Neural cell (in vitro differentiated cells): Measurements from ENCODE around the gene PKHD1. TPM values are rescaled to one million over a fixed set of nuclear protein-coding genes. Genes with fewer than 3 reads are reported as not detected.

Source experiments
- H2AFZ ChIP-seq: fragments of 200-600, 300-800 bp; sonication (generic), shearing (Covaris generic); 2 replicates; pipeline ENCODE4 v1.6.0; 2014; ENCODE audit warnings: low read depth, mild to moderate bottlenecking, antibody characterized with exemption, low read length, moderate library complexity
- H3F3A ChIP-seq: fragments of 200-600 bp; shearing (Covaris generic); 2 replicates; pipeline ENCODE4 v1.6.1; 2016; ENCODE audit warnings: mild to moderate bottlenecking, moderate library complexity, mixed read lengths, antibody characterized with exemption, low read length; ENCODE audit not compliant: insufficient read depth, poor library complexity, severe bottlenecking
- H3K27ac ChIP-seq: fragments of 200-600, 300-800 bp; sonication (generic), shearing (Covaris generic); 2 replicates; pipeline ENCODE4 v1.5.1; 2014; ENCODE audit warnings: mild to moderate bottlenecking, low read length, moderate library complexity
- H3K27me3 ChIP-seq: fragments of 300-800, 200-600 bp; sonication (generic), shearing (Covaris generic); 2 replicates; pipeline ENCODE4 v1.6.0; 2014; ENCODE audit warnings: mild to moderate bottlenecking, low read depth, low read length, moderate library complexity; ENCODE audit not compliant: insufficient read depth
- H3K36me3 ChIP-seq: fragments of 300-800, 200-600 bp; sonication (generic), shearing (Covaris generic); 2 replicates; pipeline ENCODE4 v1.5.1; 2014; ENCODE audit warnings: mild to moderate bottlenecking, antibody characterized with exemption, low read length, moderate library complexity; ENCODE audit not compliant: insufficient read depth
- H3K4me2 ChIP-seq: fragments of 300-800, 200-600 bp; sonication (generic), shearing (Covaris generic); 2 replicates; pipeline ENCODE4 v1.6.0; 2014; ENCODE audit warnings: mild to moderate bottlenecking, low read length
- H3K4me3 ChIP-seq: fragments of 300-800, 200-600 bp; sonication (generic), shearing (Covaris generic); 2 replicates; pipeline ENCODE4 v1.5.1; 2014; ENCODE audit warnings: mild to moderate bottlenecking, low read length, moderate library complexity
- H3K79me2 ChIP-seq: fragments of 200-600 bp; shearing (Covaris generic); replicated peaks from 2 replicates; pipeline ENCODE4 v1.6.0; 2014; ENCODE audit warnings: mild to moderate bottlenecking, low read length, moderate library complexity; ENCODE audit not compliant: insufficient read depth
- H3K9ac ChIP-seq: fragments of 300-800, 200-600 bp; sonication (generic), shearing (Covaris generic); 2 replicates; pipeline ENCODE4 v1.6.1; 2016; ENCODE audit warnings: mild to moderate bottlenecking, low read length, mixed read lengths
- H3K9me2 ChIP-seq: fragments of 200-600 bp; shearing (Covaris generic); 2 replicates; pipeline ENCODE4 v1.6.1; 2016; ENCODE audit warnings: mild to moderate bottlenecking, low read length, mixed read lengths; ENCODE audit not compliant: insufficient read depth
- H3K9me3 ChIP-seq: fragments of 200-600, 300-800 bp; sonication (generic), shearing (Covaris generic); 2 replicates; pipeline ENCODE4 v1.6.1; 2016; ENCODE audit warnings: mild to moderate bottlenecking, mixed run types, low read length, moderate library complexity, mixed read lengths
- H4K20me1 ChIP-seq: fragments of 200-600 bp; shearing (Covaris generic); 2 replicates; pipeline ENCODE4 v1.6.1; 2016; ENCODE audit warnings: mild to moderate bottlenecking, mixed run types; ENCODE audit not compliant: insufficient read depth
- EP300 ChIP-seq: fragments of 450-650 bp; conservative IDR thresholded peaks from 2 replicates; pipeline ENCODE4 v1.6.1; 2014; ENCODE audit warnings: antibody characterized with exemption, mild to moderate bottlenecking, moderate library complexity; ENCODE audit not compliant: poor library complexity, severe bottlenecking
- EZH2 ChIP-seq: fragments of 200-600, 300-800 bp; shearing (Covaris generic), sonication (generic); IDR thresholded peaks from 2 replicates; pipeline ENCODE4 v1.6.1; 2014; ENCODE audit warnings: antibody characterized with exemption, low read length, borderline replicate concordance, mild to moderate bottlenecking; ENCODE audit not compliant: insufficient read depth, poor library complexity, severe bottlenecking
- MXI1 ChIP-seq: fragments of 450-650 bp; conservative IDR thresholded peaks from 2 replicates; pipeline ENCODE4 v1.6.1; 2014; ENCODE audit warnings: antibody characterized with exemption, mild to moderate bottlenecking; ENCODE audit not compliant: poor library complexity, severe bottlenecking
- POLR2AphosphoS5 ChIP-seq: IDR thresholded peaks from 2 replicates; pipeline ENCODE4 v1.6.1; 2012
- RAD21 ChIP-seq: fragments of 450-650 bp; conservative IDR thresholded peaks from 2 replicates; pipeline ENCODE4 v1.6.1; 2014; ENCODE audit warnings: antibody characterized with exemption, mild to moderate bottlenecking, moderate library complexity
- SMC3 ChIP-seq: fragments of 450-650 bp; conservative IDR thresholded peaks from 2 replicates; pipeline ENCODE4 v1.6.1; 2014; ENCODE audit warnings: antibody characterized with exemption, mild to moderate bottlenecking, moderate library complexity; ENCODE audit not compliant: poor library complexity
- TAF1 ChIP-seq: IDR thresholded peaks from 2 replicates; pipeline ENCODE4 v1.6.1; 2012; ENCODE audit warnings: low read depth
- polyA plus RNA-seq: library from polyadenylated mRNA; depleted of rRNA; stranded (reverse); fragments of >200 nt; gene quantifications from 2 replicates; pipeline ENCODE4 v1.2.3, GENCODE V29; 2014
- TF ChIP-seq, protein P1 (sequence below): fragments of 450-650 bp; IDR thresholded peaks from 2 replicates; pipeline ENCODE4 v1.5.1; 2014; ENCODE audit warnings: antibody characterized with exemption, mild to moderate bottlenecking, moderate library complexity; ENCODE audit not compliant: poor library complexity, severe bottlenecking
- TF ChIP-seq, protein P2 (sequence below): IDR thresholded peaks from 2 replicates; pipeline ENCODE4 v1.6.1; 2012; ENCODE audit warnings: borderline replicate concordance

PKHD1 gene
- polyA plus RNA-seq, 1 donor from 2014 or later, result not detected

- Histone ChIP-seq H3F3A (no peaks in the 10 kb centered on the region), H3K4me2 (no peak overlapping the region), H3K36me3 (no peaks in the 10 kb centered on the region), H3K9ac (no peak overlapping the region), H2AFZ (no peak overlapping the region), H3K27ac (no peak overlapping the region), H3K9me2 (no peaks in the 10 kb centered on the region), H3K9me3 (no peaks in the 10 kb centered on the region), H3K4me3 (no peak overlapping the region), H3K27me3 (no peaks in the 10 kb centered on the region), H3K79me2 (no peaks in the 10 kb centered on the region), H4K20me1 (no peaks in the 10 kb centered on the region)
- TF ChIP-seq, protein P1, sequence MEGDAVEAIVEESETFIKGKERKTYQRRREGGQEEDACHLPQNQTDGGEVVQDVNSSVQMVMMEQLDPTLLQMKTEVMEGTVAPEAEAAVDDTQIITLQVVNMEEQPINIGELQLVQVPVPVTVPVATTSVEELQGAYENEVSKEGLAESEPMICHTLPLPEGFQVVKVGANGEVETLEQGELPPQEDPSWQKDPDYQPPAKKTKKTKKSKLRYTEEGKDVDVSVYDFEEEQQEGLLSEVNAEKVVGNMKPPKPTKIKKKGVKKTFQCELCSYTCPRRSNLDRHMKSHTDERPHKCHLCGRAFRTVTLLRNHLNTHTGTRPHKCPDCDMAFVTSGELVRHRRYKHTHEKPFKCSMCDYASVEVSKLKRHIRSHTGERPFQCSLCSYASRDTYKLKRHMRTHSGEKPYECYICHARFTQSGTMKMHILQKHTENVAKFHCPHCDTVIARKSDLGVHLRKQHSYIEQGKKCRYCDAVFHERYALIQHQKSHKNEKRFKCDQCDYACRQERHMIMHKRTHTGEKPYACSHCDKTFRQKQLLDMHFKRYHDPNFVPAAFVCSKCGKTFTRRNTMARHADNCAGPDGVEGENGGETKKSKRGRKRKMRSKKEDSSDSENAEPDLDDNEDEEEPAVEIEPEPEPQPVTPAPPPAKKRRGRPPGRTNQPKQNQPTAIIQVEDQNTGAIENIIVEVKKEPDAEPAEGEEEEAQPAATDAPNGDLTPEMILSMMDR, result no peak
- no peak for TF ChIP-seq POLR2AphosphoS5
Observed at GRCh38 chr6:52102405-52102804, 15.0 kb upstream of the PKHD1 start.

- TF ChIP-seq, protein P1, result no peak
- TF ChIP-seq SMC3 (no peak), EZH2 (no peak), POLR2AphosphoS5 (no peak), RAD21 (no peak), MXI1 (no peak), TAF1 (no peak), EP300 (no peak)
- TF ChIP-seq, protein P2, sequence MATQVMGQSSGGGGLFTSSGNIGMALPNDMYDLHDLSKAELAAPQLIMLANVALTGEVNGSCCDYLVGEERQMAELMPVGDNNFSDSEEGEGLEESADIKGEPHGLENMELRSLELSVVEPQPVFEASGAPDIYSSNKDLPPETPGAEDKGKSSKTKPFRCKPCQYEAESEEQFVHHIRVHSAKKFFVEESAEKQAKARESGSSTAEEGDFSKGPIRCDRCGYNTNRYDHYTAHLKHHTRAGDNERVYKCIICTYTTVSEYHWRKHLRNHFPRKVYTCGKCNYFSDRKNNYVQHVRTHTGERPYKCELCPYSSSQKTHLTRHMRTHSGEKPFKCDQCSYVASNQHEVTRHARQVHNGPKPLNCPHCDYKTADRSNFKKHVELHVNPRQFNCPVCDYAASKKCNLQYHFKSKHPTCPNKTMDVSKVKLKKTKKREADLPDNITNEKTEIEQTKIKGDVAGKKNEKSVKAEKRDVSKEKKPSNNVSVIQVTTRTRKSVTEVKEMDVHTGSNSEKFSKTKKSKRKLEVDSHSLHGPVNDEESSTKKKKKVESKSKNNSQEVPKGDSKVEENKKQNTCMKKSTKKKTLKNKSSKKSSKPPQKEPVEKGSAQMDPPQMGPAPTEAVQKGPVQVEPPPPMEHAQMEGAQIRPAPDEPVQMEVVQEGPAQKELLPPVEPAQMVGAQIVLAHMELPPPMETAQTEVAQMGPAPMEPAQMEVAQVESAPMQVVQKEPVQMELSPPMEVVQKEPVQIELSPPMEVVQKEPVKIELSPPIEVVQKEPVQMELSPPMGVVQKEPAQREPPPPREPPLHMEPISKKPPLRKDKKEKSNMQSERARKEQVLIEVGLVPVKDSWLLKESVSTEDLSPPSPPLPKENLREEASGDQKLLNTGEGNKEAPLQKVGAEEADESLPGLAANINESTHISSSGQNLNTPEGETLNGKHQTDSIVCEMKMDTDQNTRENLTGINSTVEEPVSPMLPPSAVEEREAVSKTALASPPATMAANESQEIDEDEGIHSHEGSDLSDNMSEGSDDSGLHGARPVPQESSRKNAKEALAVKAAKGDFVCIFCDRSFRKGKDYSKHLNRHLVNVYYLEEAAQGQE, result no peak
- H4K20me1 ChIP-seq, result no peaks in the 10 kb centered on the region
- no peak overlapping the region for H3K4me3 ChIP-seq
- no peaks in the 10 kb centered on the region for H3K27me3 ChIP-seq
- H3F3A ChIP-seq, result no peaks in the 10 kb centered on the region
- no peaks in the 10 kb centered on the region for H3K9me2 ChIP-seq
- no peak overlapping the region for H3K9ac ChIP-seq
- H3K36me3 ChIP-seq, result no peaks in the 10 kb centered on the region
- H3K27ac ChIP-seq, result no peak overlapping the region
- H3K79me2 ChIP-seq, result no peaks in the 10 kb centered on the region
- H3K9me3 ChIP-seq, result no peaks in the 10 kb centered on the region
- no peak overlapping the region for H3K4me2 ChIP-seq
- no peak overlapping the region for H2AFZ ChIP-seq
Observed at GRCh38 chr6:52098721-52099120, 11.3 kb upstream of the PKHD1 start.
